HG02884 (cell line): ENCODE measurements around the gene NBEAL1.
"Not testable (repeated sequence)": the region's sequence is repeated elsewhere in the genome, so short reads cannot be mapped to it uniquely, and the experiment has no call there.

Experiments
- ATAC-seq: cut with Tn5 transposase; IDR thresholded peaks from one replicate; pipeline ENCODE4 v1.9.1; 2021; ENCODE audit warnings: mild to moderate bottlenecking, moderate library complexity; ENCODE audit not compliant: unreplicated experiment

Gene NBEAL1

GRCh38 chr2:203201426-203201825 is 186.8 kb downstream of the NBEAL1 start:
- no peak for ATAC-seq

DNA sequence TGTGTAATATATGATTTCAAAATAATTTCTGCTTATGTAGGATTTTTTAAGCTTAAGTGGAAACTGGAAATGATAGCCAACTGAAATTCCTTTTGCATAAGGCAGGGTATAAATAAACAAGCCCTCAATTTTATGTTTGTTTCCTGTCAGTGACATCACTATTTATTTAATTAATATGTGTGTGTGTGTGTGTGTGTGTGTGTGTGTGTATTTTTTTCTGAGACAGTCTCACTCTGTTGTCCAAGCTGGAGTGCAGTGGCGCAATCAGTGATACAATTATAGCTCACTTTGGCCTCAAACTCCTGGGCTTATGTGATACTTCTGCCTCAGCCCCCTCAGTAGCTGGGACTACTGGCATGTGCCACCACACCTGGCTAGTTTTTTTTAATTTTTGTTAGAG is 194.9 kb downstream of the NBEAL1 start:
- no peak for ATAC-seq

- ATAC-seq = no peak
These were observed 210.9 kb downstream of the NBEAL1 start for GRCh38 chr2:203225423-203226039.

DNA sequence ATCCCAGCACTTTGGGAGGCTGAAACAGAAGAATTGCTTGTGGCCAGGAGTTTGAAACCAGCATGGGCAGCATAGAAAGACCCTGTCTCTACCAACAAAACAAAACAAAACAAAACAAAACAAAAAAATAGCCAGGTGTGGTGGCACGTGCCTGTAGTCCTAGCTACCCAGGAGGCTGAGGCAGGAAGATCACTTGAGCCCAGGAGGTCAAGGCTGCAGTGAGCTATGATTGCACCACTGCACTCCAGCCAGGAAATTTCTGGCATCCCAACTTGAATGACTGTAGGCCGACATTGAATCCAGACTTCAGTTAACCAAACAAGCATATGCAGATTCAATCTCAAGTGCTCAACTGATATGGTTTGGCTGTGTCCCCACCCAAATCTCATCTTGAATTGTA is 215.0 kb downstream of the NBEAL1 start:
- not testable (repeated sequence) for ATAC-seq

DNA sequence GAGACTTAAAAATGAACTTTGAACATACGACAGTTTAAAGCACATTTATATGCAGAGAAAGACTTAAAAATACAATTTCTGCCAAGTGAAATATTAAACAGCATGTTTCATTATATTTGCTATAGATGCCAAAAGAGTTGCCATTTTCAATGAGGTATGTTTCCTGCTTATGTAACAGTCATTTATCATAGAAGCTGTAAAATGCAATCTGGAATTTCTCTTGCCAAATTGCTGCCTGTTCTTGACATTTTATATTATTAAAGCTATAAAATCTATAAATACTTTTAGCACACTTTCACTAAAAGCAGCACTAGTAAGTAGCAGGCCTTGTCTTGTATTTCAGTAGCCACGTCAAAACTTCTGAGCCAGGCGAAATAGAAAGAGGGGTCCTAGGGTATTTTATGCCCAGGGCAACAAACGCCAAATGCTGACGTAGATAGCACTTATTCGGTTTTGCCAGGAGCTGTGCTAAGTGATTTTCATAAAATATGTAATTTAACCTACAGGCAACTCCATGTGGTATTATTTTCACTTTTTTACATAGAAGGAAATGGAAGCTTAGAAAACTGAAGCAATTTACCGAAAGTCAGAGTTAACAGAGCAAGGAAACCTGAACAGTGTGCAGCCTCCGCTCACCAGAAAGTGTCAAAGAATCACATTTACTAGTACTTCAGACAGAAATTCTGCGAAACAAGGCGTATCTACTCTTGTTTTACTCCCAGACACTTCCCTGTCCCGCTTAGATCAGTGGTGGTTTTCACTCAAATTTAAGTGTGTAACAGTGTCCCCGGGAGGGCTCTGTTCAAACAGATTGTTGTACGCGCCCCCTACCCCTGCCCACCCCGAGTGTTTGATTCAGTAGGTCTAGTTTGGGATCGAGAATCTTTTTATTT is 222.9 kb downstream of the NBEAL1 start:
- ATAC-seq = no peak

DNA sequence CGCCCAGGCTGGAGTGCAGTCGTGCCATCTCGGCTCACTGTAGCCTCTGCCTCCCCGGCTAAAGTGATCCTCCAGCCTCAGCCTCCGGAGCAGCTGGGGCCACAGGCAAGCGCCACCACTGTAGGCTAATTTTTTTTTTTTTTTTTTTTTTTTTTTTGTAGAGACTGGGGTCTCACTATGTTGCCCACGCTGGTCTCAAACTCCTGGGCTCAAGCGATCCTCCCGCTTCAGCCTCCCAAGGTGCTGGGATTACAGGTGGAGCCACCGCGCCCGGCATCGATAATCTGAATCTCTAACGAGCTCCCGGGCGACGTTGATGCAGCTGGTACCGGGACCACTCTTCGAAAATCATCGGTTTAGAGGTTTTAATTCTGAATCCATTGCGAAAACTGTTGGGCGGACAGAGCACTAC is 223.6 kb downstream of the NBEAL1 start:
- ATAC-seq = no peak

GRCh38 chr2:203238704-203239526 is 224.2 kb downstream of the NBEAL1 start, which contains the start of gene CYP20A1:
CYP20A1 (plus strand) TSS chr2:203239018; CDS start chr2:203239063, 45 bp downstream.
- peak; percentile 85 for ATAC-seq

- no peak for ATAC-seq
These were observed 225.8 kb downstream of the NBEAL1 start for GRCh38 chr2:203240491-203240890.

DNA sequence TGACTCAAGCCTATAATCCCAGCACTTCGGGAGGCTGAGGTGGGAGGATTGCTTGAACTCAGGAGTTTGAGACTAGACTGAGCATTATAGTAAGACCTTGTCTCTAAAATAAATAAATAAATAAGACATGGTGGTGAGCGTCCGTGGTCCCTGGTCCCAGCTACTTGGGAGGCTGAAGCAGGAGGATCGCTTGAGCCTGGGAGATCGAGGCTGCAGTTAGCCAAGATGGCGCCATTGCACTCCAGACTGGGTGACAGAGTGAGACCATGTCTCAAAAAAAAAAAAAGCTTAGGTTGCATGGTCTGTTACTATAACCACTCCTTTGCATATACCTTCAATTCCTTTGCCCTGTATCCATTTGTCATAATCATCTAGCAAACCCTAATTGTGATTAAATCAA is 227.8 kb downstream of the NBEAL1 start:
- no peak for ATAC-seq

GRCh38 chr2:203246646-203247045 is 232.0 kb downstream of the NBEAL1 start:
- ATAC-seq = no peak

DNA sequence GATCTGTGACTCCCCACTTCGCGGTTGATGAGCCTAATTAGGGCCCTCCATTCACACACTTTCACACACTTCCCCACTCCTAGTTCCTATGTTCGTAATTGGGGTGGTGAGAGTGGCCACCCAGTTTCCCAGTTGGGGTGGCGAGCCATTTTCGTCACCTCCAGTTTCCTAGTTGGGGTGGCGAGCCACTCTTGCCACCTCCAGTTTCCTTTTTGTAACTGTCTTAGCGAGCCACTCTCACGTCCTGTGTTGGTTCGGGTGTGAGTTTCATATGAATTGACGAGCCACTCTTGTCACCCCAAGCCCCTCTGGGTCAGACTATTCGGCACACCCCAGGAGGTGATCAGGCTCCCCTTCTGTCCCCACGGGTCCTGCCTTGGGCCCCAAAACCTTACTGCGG is 238.1 kb downstream of the NBEAL1 start:
- no peak for ATAC-seq

- ATAC-seq = not testable (repeated sequence)
These were observed 238.9 kb downstream of the NBEAL1 start for GRCh38 chr2:203253422-203254095.

DNA sequence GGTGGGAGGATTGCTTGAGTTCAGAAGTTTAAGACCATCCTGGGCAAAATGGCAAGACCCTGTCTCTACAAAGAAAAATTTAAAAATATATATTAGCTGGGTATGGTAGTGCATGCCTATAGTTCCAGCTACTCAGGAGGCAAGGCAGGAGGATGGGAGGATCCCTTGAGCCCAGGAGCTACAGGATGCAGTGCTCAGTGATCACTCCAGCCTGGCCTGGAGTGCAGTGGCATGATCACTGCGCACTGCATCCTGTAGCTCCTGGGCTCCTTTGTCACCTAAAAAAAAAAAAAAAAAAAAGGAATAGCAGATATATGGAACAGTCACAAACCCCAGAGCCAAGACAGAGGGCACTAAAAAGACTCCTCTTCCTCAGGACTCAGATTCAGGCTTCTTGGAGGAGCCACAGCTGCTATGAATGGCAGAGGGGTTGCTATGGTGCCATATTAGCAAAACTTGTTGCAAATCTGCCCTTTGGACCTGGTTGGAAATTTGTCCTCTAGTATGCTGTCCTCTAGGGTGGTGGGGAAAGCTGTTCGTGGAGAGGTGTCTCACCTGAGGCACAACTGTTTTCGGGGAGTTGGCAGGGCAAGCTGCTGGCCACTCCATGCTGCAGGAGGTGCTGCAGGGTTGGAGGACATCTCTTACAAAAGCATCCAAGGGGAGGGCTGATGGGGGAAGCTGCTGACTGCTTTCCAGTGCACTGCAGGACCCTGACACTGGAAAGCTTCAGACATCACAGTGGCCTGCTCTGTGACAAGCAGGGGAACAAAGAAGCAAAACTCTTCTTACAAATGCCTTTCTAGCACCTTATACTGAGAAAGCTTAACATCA is 246.9 kb downstream of the NBEAL1 start:
- ATAC-seq = no peak
